GM23338 (cell line): ENCODE results near the gene UNC5C. TPM values are rescaled to one million over a fixed set of nuclear protein-coding genes. Genes with fewer than 3 reads are reported as not detected.

Experiments
- ATAC-seq: fragments of 200-7000 bp; cut with Tn5 transposase; 3 replicates; pipeline ENCODE4 v1.9.1; 2020
- DNase-seq: peaks from one replicate; pipeline ENCODE4 v3.0.0-alpha.2; 2015; ENCODE audit warnings: low spot score
- H2AFZ ChIP-seq: fragments of 200-600 bp; sonication (generic); 2 replicates; pipeline ENCODE4 v1.8.0; 2016; ENCODE audit warnings: antibody characterized with exemption, mild to moderate bottlenecking, moderate library complexity
- H3F3A ChIP-seq: fragments of 200-600 bp; sonication (generic); replicated peaks from 2 replicates; pipeline ENCODE4 v1.8.0; 2017; ENCODE audit warnings: antibody characterized with exemption, mixed run types, low read depth
- H3K27ac ChIP-seq: fragments of 200-600 bp; sonication (generic); 2 replicates; pipeline ENCODE4 v1.6.1; 2016; ENCODE audit warnings: low read depth
- H3K27me3 ChIP-seq: fragments of 200-600 bp; sonication (generic); 2 replicates; pipeline ENCODE4 v1.8.0; 2016; ENCODE audit warnings: mild to moderate bottlenecking, mixed run types, moderate library complexity; ENCODE audit not compliant: insufficient read depth
- H3K36me3 ChIP-seq: fragments of 200-600 bp; sonication (generic); 2 replicates; pipeline ENCODE4 v1.8.0; 2016; ENCODE audit warnings: mild to moderate bottlenecking; ENCODE audit not compliant: insufficient read depth
- H3K4me1 ChIP-seq: fragments of 200-600 bp; sonication (generic); 2 replicates; pipeline ENCODE4 v1.8.0; 2016; ENCODE audit warnings: mild to moderate bottlenecking, moderate library complexity; ENCODE audit not compliant: insufficient read depth
- H3K4me2 ChIP-seq: fragments of 200-600 bp; sonication (generic); 2 replicates; pipeline ENCODE4 v1.7.1; 2017; ENCODE audit warnings: mixed run types
- H3K4me3 ChIP-seq: fragments of 200-600 bp; sonication (generic); 2 replicates; pipeline ENCODE4 v1.6.1; 2016; ENCODE audit warnings: mixed run types
- H3K79me2 ChIP-seq: fragments of 200-600 bp; sonication (generic); replicated peaks from 2 replicates; pipeline ENCODE4 v1.8.0; 2017; ENCODE audit warnings: mild to moderate bottlenecking; ENCODE audit not compliant: insufficient read depth
- H3K9me2 ChIP-seq: fragments of 200-600 bp; sonication (generic); 2 replicates; pipeline ENCODE4 v1.8.0; 2017; ENCODE audit not compliant: insufficient read depth
- H4K20me1 ChIP-seq: fragments of 200-600 bp; sonication (generic); replicated peaks from 2 replicates; pipeline ENCODE4 v1.8.0; 2017; ENCODE audit warnings: mild to moderate bottlenecking; ENCODE audit not compliant: insufficient read depth
- H3K27ac Mint-ChIP-seq: 2 replicates; pipeline ENCODE4 v1.8.0; 2020; ENCODE audit warnings: inconsistent platforms, mild to moderate bottlenecking, moderate library complexity, mixed read lengths
- H3K27me3 Mint-ChIP-seq: 3 replicates; pipeline ENCODE4 v1.8.0; 2022; ENCODE audit warnings: low read depth, mild to moderate bottlenecking, moderate library complexity, mixed read lengths, inconsistent platforms; ENCODE audit not compliant: insufficient read depth, poor library complexity
- H3K36me3 Mint-ChIP-seq: 3 replicates; pipeline ENCODE4 v1.8.0; 2021; ENCODE audit warnings: low read depth, mild to moderate bottlenecking, inconsistent platforms, moderate library complexity, mixed read lengths
- H3K4me1 Mint-ChIP-seq: 3 replicates; pipeline ENCODE4 v1.8.0; 2020; ENCODE audit warnings: mild to moderate bottlenecking, inconsistent platforms, mixed read lengths
- H3K4me3 Mint-ChIP-seq: 3 replicates; pipeline ENCODE4 v1.8.0; 2021; ENCODE audit warnings: moderate library complexity, mild to moderate bottlenecking, inconsistent platforms, mixed read lengths
- H3K9me3 Mint-ChIP-seq: 3 replicates; pipeline ENCODE4 v1.8.0; 2020; ENCODE audit warnings: moderate library complexity, mild to moderate bottlenecking, inconsistent platforms, mixed read lengths
- CREB1 ChIP-seq: fragments of 250-450 bp; sonication (Bioruptor Pico); IDR thresholded peaks from 2 replicates; pipeline ENCODE4 v1.5.0; 2020; ENCODE audit warnings: low read depth, mild to moderate bottlenecking, moderate library complexity
- ETS1 ChIP-seq: IDR thresholded peaks from 2 replicates; pipeline ENCODE4 v1.6.1; 2016; ENCODE audit warnings: antibody characterized with exemption
- EZH2 ChIP-seq: fragments of 200-600 bp; sonication (generic); IDR thresholded peaks from one replicate; pipeline ENCODE4 v1.8.0; 2017; ENCODE audit warnings: antibody characterized with exemption, mild to moderate bottlenecking, low read depth; ENCODE audit not compliant: unreplicated experiment
- EZH2phosphoT487 ChIP-seq: fragments of 200-600 bp; sonication (generic); IDR thresholded peaks from one replicate; pipeline ENCODE4 v1.8.1; 2018; ENCODE audit warnings: antibody characterized with exemption; ENCODE audit not compliant: unreplicated experiment
- JUNB ChIP-seq: IDR thresholded peaks from one replicate; pipeline ENCODE4 v1.6.1; 2016; ENCODE audit warnings: antibody characterized with exemption; ENCODE audit not compliant: unreplicated experiment
- NANOG ChIP-seq: IDR thresholded peaks from 2 replicates; pipeline ENCODE4 v1.6.1; 2016; ENCODE audit warnings: antibody characterized with exemption, borderline replicate concordance
- POLR2AphosphoS5 ChIP-seq: IDR thresholded peaks from 2 replicates; pipeline ENCODE4 v1.6.1; 2016; ENCODE audit warnings: antibody characterized with exemption, low read depth
- STAT1 ChIP-seq: IDR thresholded peaks from one replicate; pipeline ENCODE4 v1.6.1; 2016; ENCODE audit warnings: antibody characterized with exemption; ENCODE audit not compliant: unreplicated experiment
- ZNF114 ChIP-seq: fragments of 250-450 bp; sonication (Bioruptor Pico); IDR thresholded peaks from 2 replicates; pipeline ENCODE4 v1.5.0; 2020; ENCODE audit warnings: mild to moderate bottlenecking, moderate library complexity
- ZNF331 ChIP-seq: fragments of 250-450 bp; sonication (Bioruptor Pico); IDR thresholded peaks from 2 replicates; pipeline ENCODE4 v1.5.0; 2020; ENCODE audit warnings: low read depth, mild to moderate bottlenecking, moderate library complexity
- ZNF462 ChIP-seq: fragments of 250-450 bp; sonication (Bioruptor Pico); IDR thresholded peaks from 2 replicates; pipeline ENCODE4 v1.5.0; 2020; ENCODE audit warnings: mild to moderate bottlenecking, moderate library complexity
- polyA plus RNA-seq: library from polyadenylated mRNA; unstranded; fragments of >200 nt; fragmentation: Nextera tagmentation; extraction: Ambion mirVana; gene quantifications from 2 replicates; pipeline ENCODE4 v1.2.1, GENCODE V29; 2016
- total RNA-seq: library from RNA; depleted of rRNA; stranded (reverse); fragments of >200 nt; shearing (Covaris generic); gene quantifications from 2 replicates; pipeline ENCODE4 v1.2.3, GENCODE V29; 2014
- TF ChIP-seq, protein P1 (sequence below): IDR thresholded peaks from one replicate; pipeline ENCODE4 v1.6.1; 2018; ENCODE audit warnings: antibody characterized with exemption; ENCODE audit not compliant: unreplicated experiment
- TF ChIP-seq, protein P2 (sequence below), 2 experiments: fragments of 200-600 bp in 1 of 2; sonication (generic) in 1 of 2; conservative IDR thresholded peaks; 2 replicates each; pipeline versions ENCODE4 v1.5.1 to v1.6.1; 2016 to 2017; ENCODE audit warnings: antibody characterized with exemption in 2 of 2, low read depth in 2 of 2, mild to moderate bottlenecking in 2 of 2, moderate library complexity in 1 of 2

UNC5C gene
- total and polyA plus RNA-seq, 2 experiments from 2014 or later: 0.08 to 0.21 TPM

DNA sequence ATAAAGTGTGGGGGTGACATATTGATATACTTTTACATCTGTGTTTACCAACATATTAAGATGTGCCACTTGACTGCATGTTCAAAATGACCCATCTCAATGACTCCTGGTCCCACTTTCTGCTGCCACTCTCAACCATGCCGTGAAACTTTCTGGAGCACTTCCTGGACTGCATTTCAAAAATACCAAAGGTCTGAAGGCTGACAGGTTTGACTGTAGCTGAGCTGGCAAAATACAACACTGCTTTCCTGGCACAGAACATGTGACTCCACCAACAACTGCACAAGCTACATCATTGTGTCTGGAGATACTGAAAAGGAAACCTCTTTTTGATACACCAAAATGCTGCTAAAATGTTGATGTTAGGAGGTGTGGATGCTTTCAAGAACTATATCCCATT is 184.8 kb downstream of the UNC5C start:
- TF ChIP-seq ETS1 (no peak), POLR2AphosphoS5 (no peak), CREB1 (CRISPR knock-in tag) (no peak), EZH2phosphoT487 (no peak), ZNF114 (CRISPR knock-in tag) (no peak), ZNF331 (CRISPR knock-in tag) (no peak), EZH2 (no peak), STAT1 (no peak), JUNB (no peak), ZNF462 (no peak), NANOG (no peak)
- TF ChIP-seq, protein P1, sequence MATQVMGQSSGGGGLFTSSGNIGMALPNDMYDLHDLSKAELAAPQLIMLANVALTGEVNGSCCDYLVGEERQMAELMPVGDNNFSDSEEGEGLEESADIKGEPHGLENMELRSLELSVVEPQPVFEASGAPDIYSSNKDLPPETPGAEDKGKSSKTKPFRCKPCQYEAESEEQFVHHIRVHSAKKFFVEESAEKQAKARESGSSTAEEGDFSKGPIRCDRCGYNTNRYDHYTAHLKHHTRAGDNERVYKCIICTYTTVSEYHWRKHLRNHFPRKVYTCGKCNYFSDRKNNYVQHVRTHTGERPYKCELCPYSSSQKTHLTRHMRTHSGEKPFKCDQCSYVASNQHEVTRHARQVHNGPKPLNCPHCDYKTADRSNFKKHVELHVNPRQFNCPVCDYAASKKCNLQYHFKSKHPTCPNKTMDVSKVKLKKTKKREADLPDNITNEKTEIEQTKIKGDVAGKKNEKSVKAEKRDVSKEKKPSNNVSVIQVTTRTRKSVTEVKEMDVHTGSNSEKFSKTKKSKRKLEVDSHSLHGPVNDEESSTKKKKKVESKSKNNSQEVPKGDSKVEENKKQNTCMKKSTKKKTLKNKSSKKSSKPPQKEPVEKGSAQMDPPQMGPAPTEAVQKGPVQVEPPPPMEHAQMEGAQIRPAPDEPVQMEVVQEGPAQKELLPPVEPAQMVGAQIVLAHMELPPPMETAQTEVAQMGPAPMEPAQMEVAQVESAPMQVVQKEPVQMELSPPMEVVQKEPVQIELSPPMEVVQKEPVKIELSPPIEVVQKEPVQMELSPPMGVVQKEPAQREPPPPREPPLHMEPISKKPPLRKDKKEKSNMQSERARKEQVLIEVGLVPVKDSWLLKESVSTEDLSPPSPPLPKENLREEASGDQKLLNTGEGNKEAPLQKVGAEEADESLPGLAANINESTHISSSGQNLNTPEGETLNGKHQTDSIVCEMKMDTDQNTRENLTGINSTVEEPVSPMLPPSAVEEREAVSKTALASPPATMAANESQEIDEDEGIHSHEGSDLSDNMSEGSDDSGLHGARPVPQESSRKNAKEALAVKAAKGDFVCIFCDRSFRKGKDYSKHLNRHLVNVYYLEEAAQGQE: no peak
- TF ChIP-seq, protein P2, sequence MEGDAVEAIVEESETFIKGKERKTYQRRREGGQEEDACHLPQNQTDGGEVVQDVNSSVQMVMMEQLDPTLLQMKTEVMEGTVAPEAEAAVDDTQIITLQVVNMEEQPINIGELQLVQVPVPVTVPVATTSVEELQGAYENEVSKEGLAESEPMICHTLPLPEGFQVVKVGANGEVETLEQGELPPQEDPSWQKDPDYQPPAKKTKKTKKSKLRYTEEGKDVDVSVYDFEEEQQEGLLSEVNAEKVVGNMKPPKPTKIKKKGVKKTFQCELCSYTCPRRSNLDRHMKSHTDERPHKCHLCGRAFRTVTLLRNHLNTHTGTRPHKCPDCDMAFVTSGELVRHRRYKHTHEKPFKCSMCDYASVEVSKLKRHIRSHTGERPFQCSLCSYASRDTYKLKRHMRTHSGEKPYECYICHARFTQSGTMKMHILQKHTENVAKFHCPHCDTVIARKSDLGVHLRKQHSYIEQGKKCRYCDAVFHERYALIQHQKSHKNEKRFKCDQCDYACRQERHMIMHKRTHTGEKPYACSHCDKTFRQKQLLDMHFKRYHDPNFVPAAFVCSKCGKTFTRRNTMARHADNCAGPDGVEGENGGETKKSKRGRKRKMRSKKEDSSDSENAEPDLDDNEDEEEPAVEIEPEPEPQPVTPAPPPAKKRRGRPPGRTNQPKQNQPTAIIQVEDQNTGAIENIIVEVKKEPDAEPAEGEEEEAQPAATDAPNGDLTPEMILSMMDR (conservative IDR thresholded peaks at IDR 0.05; ENCODE audit: low read depth in 2 of 2): no peak

More for the DNA sequence above, 184.8 kb downstream of the UNC5C start:
- Histone ChIP-seq H3K9me2 (no peaks in the 10 kb centered on the region), H3K4me2 (no peak overlapping the region), H2AFZ (no peak overlapping the region), H3K79me2 (no peaks in the 10 kb centered on the region), H4K20me1 (no peaks in the 10 kb centered on the region), H3F3A (no peaks in the 10 kb centered on the region), H3K27me3 (no peaks in the 10 kb centered on the region), H3K4me1 (no peaks in the 10 kb centered on the region), H3K4me3 (no peak overlapping the region), H3K27ac (no peak overlapping the region), H3K36me3 (no peaks in the 10 kb centered on the region)
- no peaks in the 10 kb centered on the region for H3K36me3 Mint-ChIP-seq
- H3K27me3 Mint-ChIP-seq: no peaks in the 10 kb centered on the region
- no peaks in the 10 kb centered on the region for H3K9me3 Mint-ChIP-seq
- ATAC-seq (no peak), DNase-seq (no peak)
- no peak overlapping the region for H3K27ac Mint-ChIP-seq
- peaks cover 12% of the 10 kb centered on the region; the same call in 2 of the 3 replicates for H3K4me1 Mint-ChIP-seq
- no peak overlapping the region for H3K4me3 Mint-ChIP-seq
